ENCODE results near the gene LMF1.

LMF1 gene

DNA sequence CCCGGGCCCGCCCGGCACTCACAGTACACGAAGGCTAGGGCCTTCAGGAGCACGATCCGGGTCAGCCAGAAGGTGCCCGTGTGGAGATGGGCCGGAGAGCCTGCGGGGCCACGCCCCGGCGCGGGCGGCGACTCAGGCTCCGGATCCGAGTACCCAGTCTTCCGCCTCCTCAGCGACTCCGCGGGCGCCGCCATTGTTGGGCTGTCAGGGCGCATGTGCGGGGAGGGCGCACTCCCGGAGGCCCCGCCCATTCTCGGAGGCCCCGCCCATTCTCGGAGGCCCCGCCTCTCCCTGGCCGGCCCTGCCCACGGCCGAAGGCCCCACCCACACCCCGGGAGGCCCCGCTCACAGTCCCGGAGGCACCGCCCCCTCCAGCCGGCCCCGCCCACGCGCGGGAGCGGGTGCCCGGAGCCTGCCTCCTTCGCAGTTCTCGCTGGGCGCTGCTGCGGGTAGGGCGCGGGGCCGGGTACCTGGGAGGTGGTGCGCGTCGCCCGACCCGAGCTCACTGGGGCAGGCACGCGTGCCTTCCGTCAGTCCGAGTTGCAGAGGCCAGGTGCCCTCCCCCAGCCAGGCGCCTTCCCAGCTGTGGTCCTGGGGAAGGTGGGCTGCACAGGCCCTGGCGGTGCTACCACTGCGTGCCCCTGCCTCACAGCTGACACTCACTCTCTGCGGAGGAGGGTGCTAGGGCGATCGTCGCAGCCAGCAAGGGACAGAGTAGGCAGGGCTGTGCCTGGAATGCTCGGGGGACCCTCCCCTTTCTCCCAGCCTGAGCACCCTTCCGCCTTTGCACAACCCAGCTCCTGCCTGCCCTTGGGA lies at the start of gene LMF1:
Gene LMF1 (minus strand): TSS at position 219 of the 816 bp plus-strand sequence. CDS start 4 bp downstream, at position 215.
- DNase-seq (ENCODE audit: low spot score), result peak; percentile 83
- no peak for FAIRE-seq

DNA sequence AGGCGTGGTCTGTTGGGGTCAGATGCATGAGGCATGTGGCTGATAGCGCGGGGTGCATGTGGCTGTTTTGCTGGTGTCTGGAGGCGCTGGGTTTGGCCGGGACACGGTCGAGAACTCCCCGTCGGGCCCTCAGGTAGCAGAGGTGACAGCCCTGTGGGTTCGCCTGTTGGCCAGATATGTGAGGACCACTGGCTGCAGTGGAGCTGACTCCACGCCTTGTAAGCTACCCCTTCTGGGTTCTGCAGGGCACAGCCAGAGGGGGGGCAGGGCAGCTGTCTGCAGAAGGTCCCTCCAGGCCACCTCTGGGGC lies 49.3 kb upstream of the LMF1 start:
- FAIRE-seq (no peak), DNase-seq (ENCODE audit: low spot score) (no peak)

DNA sequence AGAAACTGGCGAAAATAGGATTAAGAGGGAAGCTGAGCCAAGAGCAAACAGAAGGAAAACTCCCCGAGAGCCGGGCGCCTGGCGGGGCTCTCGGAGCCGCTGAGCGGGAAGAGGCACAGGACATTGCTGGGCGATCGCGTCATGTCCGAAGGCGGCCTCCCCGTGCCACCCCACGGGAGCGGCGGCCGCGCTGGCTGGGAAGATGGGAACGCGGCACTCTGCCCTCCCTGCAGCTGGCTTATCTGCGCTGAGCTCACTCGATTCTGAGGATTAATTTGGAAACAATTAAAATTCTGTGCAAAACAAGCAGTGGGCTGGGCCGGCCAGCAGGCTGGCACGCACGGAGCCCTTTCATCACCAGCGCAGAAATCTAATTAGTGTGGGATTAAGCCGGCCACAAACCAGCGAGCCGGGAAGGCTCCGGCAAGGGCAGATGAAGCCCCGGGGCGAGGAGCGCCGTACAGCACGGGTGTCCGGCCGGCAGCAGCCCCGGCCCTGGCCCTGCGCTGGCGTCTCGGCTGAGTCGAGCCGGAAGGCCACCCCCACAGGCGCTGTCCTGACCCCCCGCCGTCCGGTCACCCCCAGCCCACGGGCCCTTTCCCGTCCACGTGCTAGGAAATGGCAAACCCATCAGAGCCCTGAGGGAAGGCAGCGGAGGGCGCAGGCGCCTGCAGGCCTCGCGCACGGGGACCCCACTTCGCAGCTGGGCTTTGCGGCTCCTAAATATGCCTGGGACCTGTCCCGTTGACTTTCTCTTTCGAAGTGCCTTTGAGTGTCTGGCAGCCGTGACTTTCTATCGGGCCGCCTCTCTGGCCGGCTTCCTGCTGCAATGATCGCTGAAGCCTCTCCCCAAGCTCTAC lies 48.7 kb upstream of the LMF1 start:
- no peak for DNase-seq (ENCODE audit: low spot score)
- FAIRE-seq, result no peak

DNA sequence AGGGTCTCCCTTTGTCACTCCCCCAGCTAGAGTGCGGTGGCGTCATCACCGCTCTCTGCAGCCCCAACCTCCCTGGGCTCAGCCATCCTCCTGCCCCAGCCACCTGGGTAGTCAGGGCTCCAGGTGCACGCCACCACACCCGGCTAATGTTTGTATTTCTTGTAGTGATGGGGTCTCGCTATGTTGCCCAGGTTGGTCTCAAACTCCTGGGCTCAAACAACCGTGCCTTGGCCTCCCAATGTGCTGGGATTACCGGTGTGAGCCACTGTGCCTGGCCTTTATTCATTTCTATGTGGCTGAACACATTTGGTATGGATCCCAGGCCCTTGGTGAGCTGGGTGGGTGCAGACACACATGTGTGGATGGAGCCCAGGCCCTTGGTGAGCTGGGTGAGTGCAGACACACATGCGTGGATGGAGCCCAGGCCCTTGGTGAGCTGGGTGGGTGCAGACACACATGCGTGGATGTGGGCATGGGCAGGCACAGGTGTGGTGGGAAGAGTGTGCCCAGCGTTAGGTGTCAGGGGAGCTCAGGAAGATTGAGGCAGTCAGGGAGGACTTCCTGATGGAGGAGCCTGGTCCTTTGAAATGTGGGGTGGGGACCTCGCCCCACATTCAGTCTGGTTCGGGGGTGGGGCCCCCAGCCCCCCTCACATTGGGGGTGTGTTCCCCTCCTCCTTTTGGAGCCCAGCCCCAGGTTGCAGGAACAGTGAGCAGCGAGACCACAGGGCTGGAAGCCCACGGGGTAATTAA lies 47.8 kb upstream of the LMF1 start:
- no peak for FAIRE-seq
- no peak for DNase-seq (ENCODE audit: low spot score)

DNA sequence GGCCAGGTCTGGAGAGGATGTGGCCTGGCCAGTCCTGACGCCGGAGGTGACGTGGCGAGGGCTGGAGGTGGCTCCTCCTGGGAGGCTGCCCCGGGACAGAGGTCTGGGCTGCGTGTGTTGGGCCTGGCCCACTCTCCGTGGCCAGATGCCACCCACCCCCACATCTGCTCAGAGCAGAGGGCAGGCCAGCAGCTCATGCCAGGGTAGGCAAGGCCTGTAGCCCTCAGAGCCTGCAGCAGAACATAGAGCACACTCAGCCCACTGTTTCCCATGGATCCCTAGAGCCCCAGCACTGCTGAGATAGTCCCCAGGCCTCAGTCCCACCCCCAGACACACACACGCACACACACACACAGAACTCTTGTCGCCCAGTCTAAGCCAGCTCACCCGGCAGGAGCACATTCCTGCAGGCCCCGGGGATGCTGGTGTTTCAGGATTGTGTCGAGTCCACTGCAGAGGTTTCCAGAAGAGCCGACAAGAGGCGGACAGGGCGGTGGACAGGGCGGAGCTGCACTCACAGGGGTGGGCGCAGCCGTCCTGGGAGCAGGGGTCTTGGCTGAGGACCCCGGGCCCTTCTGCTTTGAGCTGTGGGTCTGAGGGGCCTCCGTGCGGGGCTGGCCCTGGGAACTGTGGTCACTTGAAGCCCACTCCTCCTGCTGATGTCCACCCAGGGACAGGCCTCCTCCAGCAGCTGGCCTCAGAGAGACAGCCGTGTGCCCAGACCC lies 44.1 kb upstream of the LMF1 start:
- DNase-seq (ENCODE audit: low spot score) (no peak), FAIRE-seq (no peak)

DNA sequence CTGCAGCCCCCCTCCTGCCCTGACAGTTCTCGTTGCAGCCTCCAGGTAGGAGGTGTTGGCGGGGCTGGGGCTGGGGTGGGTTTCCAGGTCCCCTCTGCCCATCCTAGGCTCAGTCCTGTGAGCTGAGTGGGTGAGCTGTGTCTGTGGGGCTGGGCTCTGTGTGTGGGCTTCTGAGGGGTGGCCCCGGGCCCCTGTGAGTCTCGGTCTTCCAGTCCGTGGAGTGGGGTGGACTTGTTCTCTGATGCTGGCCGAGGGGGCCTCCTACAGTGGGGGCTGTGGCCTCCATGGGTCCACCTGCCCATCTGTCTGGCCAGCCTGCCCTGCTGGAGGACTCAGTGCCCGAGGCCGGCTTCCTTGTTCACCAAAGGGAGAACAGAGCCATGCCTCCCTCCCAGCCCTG lies 43.4 kb upstream of the LMF1 start:
- FAIRE-seq (no peak), DNase-seq (ENCODE audit: low spot score) (no peak)

DNA sequence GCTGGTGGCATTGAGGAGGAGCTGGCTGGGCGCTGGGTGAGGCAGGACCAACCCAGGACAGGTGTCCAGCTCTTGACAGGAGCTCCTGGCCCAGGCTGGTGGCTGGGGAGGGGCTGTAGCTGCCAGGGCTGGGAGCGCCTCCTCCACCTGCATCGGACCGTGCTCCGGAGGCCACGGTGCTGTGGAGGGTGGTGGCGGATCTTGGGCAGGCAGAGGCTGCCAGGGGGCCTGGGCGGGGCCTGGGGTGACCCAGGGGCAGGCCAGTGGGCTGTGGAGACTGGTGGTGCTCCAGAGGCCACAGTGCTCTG lies 42.8 kb upstream of the LMF1 start:
- FAIRE-seq (no peak), DNase-seq (ENCODE audit: low spot score) (no peak)

DNA sequence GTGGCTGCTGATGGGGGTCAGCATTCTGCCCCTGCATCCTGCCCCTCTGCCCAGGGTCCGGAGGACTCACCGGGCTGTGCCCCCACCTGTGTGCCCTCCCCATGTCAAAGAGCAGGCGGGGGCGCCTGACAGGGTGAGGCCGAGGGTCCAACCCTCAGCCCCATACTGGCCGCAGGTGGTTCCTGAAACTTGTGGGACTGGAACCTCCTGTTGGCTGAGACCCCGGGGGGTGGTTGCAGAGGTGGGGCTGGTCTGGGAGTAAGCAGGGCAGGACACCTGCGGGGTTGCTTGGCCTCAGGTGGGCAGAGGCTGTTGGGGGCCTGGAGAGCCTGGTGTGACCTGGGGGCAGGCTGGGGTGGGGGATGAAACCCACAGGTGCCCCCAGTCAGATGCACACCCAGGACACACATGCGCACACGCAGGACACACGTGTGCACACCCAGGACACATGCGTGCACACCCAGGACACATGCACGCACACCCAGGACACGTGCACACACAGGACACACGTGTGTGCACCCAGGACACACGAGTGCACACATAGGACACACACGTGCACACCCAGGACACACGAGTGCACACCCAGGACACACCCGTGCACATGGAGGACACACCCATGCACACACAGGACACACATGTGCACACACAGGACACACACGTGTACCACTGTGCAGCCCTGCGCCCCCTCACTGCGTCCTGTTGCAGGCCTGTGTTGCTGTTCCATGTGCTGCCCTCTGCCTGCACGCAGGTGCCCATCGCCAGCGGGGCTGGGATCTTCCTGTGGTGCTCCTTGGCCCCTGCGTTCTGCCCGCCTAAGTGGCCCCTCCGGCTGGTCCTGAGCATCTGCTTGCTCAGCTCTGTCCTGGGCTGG lies 42.2 kb upstream of the LMF1 start:
- FAIRE-seq, result no peak
- no peak for DNase-seq (ENCODE audit: low spot score)

DNA sequence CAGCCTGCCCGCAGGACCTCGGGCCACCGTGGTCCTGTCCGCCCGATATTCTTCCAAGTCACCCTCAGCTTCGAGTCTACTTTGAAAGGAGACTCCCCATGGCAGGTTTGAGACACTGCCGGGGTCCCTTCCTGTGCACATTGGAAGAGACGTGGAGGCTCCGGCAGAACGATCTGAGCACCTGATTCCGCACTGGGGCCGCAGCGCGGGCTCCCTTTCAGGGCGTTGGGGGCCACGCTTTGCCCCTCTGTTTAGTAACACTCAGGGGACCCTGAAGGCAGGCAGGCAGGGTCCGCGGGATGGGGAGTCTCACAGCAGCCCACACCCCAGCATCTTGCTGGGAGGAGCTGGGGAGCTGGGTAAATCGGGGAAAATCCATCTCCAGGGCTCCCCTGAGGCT lies 41.4 kb upstream of the LMF1 start:
- DNase-seq (ENCODE audit: low spot score), result no peak
- no peak for FAIRE-seq

DNA sequence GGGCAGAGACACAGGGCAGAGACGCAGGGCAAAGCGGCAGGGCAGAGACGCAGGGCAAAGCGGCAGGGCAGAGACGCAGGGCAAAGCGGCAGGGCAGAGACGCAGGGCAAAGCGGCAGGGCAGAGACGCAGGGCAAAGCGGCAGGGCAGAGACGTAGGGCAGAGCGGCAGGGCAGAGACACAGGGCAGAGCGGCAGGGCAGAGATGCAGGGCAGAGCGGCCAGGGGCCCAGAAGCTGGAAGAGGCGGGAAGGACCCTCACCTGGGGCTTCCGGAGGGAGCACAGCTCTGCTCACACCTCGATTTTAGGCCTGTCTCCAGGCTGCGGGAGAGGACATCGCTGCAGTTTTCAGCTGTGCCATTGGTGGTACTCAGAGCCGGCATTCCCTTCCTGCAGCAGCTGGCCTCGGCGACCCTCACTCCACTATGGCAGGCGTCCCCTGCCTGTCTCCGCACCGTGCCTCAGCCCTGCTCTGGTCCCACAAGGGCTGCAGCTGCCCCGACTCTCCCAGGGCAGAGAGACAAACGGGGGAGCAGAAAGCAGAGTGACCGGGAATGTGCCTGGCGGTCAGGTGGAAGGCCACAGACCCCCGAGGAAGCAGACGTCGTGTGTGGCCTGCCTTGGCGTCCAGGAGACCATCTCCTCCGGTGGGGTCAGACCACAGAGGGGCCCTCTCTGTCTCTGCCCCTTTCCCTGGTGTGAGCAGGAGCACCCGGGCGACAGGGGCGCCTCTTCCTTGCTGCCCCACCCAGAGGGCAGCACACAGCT lies 40.7 kb upstream of the LMF1 start:
- FAIRE-seq, result no peak
- no peak for DNase-seq (ENCODE audit: low spot score)

DNA sequence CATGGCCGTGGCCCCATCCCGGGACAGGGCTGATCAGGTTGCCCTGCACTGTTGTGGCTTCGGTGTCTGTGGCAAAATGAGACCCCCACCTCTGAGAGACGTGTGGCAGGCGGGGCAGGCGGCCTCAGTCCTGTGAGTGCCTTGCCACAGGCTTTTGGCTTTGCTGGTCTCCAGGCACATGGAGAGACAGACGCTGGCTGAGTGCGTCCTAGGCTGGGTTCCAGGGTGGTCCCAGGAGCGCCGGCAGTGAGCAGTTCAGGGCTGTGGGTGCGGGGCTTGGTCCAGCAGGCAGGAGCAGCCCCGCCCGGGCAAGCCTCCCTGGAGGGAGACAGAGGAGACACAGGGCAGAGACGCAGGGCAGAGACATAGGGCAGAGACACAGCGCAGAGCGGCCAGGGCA lies 40.0 kb upstream of the LMF1 start:
- DNase-seq (ENCODE audit: low spot score), result no peak

DNA sequence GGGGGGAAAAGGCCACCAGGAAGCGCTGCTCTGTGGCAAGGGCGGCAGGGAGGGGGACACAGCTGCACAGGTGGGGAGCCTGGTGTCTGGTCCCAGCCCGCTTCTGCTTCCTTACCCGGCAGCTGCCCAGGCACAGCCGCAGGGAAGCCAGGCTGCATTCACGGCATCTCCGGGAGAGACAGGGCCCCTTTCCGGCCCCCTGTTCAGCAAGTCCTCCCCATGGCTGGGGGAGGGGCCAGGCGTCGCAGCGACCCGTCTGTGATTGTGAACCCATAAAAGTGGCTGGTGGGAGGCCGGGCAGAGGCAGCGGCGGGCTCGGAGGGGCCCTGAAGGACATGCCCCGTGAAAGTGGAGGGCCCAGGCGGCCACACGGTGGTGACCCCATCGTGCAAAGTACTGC lies 39.5 kb upstream of the LMF1 start:
- no peak for FAIRE-seq
- DNase-seq (ENCODE audit: low spot score), result no peak

More for the DNA sequence above, 40.0 kb upstream of the LMF1 start:
- no peak for FAIRE-seq

DNA sequence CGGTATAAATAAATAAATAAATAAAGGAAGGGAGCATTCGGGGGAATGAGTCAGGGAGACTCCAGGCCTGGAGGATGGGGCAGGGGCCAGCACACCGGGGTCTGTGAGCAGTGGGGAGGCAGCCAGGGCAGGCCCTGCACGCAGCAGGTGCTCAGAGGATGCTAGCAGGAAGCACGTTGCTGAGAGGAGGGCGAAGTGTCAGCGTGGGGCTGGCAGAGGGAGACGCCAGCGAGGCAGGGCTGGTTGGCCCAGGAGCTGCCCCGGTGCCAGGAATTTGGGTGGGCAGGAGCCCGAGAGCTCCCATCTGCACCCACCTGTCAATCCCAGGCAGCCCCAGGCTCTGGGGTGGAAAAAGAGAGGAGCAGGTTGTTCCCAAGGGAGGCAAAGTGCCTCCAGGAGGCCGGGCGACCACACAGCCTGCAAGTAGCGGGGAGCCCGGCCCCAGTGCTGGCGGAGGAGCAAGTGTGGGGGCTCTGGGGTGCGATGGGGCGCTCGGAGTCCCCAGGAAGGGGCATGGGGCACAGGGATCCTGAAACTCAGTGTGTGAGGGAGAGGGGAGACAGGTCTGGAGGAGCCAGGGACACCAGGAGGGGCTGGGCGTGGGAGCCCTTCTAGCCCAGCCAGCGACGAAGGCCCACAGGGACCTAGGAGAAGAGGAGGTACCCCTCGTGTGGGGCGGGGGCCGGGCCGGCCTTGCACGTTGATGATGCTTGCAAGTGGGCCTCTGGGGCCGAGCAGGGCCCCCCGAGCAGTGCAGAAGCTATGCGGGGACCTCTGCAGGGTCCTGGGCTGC lies 38.8 kb upstream of the LMF1 start:
- no peak for FAIRE-seq
- no peak for DNase-seq (ENCODE audit: low spot score)

DNA sequence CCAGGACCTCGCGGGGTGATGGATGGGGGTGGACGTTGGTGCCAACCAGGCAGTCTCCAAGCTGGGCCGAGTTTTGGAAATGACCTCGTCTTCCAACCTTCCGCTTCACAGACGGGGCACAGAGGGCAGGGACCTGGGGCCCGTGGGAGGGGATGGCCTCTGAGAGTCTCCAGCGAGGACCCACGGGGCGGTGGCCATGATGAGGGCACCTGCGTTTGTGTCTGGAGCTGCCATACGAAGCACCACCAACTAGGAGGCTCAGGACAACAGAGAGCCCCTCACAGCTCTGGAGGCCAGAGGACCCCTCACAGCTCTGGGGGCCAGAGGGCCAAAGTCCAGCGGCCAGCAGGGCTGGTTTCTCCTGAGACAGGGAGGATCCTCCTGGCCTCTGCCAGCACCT lies 37.3 kb upstream of the LMF1 start:
- no peak for DNase-seq (ENCODE audit: low spot score)
- no peak for FAIRE-seq

DNA sequence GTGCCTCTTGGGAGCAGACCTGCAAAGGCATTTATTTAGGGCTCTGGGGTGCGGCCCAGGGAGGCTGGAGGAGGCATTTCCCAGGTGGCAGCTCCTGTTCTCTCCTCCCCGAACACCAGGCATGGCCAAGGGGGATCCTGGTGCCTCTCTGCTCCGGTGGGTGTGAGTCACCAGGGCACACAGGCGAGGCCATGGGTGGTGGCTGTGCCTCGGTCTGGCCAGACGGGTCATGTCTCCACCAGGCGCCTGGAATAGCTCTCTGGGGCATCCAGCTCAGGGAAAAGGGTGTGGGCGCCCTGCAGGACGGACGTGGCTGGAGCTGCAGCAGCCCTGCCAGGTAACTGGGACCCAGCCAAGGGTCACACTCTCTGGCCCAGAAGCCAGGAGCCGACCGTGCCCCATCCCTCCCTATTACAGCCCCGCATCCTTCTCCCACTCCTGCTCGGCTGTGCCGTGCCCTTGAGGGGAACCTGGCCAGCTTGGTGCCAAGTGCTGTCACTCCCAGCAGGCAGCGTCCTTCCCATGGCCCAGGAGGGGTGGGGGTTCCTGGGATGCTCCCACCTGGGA lies 36.6 kb upstream of the LMF1 start:
- FAIRE-seq (no peak), DNase-seq (ENCODE audit: low spot score) (peak; percentile 31)

DNA sequence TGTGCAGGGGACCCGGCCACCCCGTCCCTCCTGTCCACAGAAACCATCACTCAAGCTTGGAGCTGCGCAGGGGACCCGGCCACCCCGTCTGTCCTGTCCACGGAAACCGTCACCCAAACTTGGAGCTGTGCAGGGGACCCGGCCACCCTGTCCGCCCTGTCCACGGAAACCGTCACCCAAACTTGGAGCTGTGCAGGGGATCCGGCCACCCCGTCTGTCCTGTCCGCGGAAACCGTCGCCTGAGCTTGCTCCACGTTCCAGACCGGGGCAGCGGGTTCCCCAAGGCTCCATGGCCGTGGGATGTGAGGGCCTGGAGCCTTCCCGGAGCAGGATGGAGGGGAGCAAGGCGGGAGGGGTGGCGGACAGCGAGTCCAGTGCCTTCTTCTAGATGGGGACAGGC lies 36.0 kb upstream of the LMF1 start:
- FAIRE-seq, result no peak
- DNase-seq (ENCODE audit: low spot score), result no peak

DNA sequence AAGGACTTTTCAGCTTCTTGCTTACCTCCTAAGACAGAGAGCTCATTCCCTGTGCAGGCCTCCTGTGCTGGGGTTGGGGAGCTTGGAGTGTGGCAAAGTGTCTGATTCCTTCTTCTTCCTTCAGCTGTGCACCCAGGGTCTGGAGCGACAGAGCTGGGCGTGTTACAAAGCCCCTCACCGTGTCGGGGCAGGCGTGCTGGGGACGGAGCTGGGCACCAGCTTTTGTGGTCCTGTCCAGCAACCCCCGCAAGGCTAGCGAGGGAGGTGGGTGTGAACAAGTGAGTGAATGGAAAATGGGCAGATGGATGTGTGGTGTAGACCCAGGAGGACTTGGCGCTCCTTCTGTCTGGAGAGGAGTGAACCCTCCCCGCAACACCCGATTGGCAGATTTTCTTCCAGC lies 34.5 kb upstream of the LMF1 start:
- DNase-seq (ENCODE audit: low spot score) (no peak), FAIRE-seq (no peak)
